Measurements from ENCODE around the gene CACNA1C.

CACNA1C gene

GRCh38 chr12:2651068-2651965, 598.5 kb downstream of the CACNA1C start:
- DNase-seq (ENCODE audit: low read depth in 2 of 2, low spot score in 1 of 2): no peak

GRCh38 chr12:2652011-2652400, 599.2 kb downstream of the CACNA1C start:
- DNase-seq (ENCODE audit: low read depth in 2 of 2, low spot score in 1 of 2): no peak

GRCh38 chr12:2652401-2653081, 599.8 kb downstream of the CACNA1C start:
- no peak for DNase-seq (ENCODE audit: low read depth in 2 of 2, low spot score in 1 of 2)

DNA sequence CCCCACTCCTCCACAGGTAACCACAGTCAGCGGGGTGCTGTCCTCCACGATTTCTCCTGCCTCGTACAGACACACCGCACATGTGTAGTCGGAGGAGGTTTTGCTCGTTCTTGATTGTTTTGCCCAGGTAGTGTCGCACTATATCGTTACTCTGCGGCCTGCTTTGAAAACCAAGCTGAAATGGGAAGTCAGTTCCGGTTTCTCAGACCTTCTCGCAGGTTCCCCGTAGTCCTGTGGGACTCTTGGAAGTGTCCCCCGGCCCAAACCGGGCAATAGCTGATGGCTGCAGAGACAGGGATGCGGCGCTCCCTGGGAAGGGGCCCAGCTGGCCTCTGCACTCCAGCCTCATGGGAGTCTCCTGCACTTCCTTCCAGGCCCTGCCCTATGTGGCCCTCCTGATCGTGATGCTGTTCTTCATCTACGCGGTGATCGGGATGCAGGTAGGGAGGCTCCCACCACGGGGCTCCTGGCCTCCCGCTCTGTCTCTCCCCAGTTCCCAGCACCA, 600.7 kb downstream of the CACNA1C start:
- no peak for DNase-seq (ENCODE audit: low read depth in 2 of 2, low spot score in 1 of 2)

DNA sequence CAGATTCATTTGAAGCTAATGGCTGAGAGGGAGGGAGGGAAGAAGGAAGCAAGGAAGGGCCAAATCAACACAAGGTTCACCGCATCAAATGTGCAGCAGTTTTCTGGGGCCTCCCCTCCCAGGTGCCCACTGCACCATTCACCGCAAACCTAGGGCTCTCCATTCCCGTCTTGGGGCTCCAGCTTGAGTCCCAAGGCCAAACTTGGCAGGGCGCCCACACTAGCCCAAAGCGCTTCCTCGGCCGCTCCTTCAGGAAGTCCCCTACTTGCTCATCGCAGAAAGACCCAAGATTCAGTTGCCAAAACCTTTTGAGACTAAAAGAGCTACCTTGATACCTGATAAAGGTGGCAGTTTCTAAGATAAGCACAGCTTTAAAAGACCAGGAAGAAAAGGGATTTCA, 601.5 kb downstream of the CACNA1C start:
- DNase-seq (ENCODE audit: low read depth in 2 of 2, low spot score in 1 of 2): no peak

GRCh38 chr12:2654741-2655140, 602.0 kb downstream of the CACNA1C start:
- no peak for DNase-seq (ENCODE audit: low read depth in 2 of 2, low spot score in 1 of 2)

DNA sequence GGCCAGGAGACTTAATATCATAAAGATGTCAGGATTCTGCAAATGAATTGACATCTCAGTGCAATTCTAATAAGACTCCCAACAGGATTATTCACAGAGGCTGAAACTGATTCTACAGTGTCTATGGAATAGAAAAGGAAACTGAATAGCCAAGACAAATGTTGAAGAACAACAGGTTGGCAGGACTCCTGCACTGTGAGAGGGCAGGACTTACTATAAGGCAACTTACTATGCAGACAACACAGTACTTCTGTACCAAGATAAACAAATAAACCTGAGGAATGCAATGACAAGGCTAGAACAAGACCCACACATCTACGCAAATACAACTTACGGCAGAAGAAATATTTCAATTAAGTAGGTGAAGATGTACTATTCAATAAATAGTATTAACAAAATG, 609.7 kb downstream of the CACNA1C start:
- no peak for DNase-seq (ENCODE audit: low read depth in 2 of 2, low spot score in 1 of 2)

DNA sequence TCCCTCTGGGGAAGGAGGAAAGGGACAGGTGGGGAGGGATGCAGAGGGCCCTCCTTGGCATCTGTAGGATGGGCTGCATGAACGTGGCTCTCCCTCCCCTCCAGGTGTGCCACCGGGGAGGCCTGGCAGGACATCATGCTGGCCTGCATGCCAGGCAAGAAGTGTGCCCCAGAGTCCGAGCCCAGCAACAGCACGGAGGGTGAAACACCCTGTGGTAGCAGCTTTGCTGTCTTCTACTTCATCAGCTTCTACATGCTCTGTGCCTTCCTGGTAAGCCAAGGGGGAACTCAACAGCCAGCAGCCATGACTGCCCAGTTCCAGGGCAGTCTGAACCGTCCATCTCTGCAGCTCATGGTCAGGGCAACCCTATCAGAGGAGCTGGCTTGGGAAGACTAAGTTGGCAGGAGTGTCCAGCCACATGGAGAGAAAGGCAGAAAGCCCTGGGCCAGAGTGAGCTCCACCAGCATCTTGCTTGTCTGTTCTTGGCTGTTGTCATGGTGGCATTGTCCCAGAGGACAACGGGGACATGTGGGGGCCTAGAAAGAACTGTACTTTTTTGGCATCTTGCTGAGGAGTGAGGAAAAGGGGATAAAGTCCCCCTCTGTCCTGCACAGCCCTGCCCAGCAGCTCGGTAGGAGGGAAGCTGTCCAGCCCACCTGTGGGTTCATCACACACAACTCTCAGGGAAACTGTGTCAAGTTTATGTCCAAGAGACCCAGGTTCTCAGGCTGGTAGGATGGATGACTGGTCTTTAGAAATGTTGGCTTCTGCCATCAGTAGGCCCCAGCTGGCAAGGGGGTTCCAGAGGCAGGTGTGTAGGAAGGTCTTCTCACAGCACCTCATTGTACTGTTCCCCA, 612.2 kb downstream of the CACNA1C start:
- DNase-seq (ENCODE audit: low read depth in 2 of 2, low spot score in 1 of 2): no peak

DNA sequence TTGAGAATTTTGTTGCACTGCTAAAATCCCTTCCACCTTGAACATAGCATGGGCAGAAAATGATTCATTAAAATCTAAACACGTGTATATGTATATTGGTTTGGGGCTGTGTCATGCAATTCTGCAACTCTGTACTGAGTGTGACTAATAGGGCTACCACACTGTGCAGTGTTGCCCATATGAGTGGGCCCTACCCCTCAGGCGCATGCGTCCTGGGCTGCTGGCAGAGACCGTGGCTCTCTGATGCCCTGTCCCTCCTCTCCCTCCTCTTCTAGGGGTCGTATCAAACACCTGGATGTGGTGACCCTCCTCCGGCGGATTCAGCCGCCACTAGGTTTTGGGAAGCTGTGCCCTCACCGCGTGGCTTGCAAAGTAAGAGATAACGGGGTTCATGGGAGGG, 613.6 kb downstream of the CACNA1C start:
- DNase-seq (ENCODE audit: low read depth in 2 of 2, low spot score in 1 of 2): no peak

- no peak for DNase-seq (ENCODE audit: low read depth in 2 of 2, low spot score in 1 of 2)
These were observed 614.1 kb downstream of the CACNA1C start for GRCh38 chr12:2666846-2667245.

DNA sequence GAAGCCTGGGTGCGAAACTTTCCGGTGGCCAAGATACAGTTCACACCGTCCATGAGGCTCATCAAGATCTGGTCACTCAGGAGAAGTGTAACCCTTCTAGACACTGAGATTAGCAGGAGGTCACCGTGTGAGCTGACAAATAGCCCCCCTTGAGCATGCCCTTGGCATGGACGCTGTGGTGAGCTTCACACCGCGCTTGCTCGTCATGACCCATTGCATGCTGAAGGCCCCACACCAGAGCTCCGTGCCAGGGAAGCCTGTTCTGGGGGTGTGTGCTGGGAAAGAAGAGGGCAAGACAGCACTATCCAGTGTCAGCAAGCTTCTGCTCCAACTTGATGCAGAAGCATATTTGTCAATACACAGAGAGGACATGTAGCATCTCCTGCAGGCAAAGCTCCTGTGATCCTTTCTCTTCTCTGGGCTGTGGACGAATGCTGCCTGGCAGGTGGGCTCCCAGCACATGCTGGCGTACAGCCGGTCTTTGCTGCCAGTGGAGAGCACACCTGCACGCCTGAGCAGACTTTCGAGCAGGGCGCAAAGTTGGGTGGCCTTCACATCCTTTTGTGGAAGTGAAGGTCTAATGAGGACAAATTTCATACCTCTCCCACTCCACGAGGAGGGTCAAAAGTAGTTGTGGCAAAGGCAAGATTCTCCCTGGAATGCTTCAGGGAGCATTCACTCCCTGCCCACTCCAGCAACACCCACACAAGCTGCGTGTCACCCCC, 615.1 kb downstream of the CACNA1C start:
- DNase-seq (ENCODE audit: low read depth in 2 of 2, low spot score in 1 of 2): no peak

DNA sequence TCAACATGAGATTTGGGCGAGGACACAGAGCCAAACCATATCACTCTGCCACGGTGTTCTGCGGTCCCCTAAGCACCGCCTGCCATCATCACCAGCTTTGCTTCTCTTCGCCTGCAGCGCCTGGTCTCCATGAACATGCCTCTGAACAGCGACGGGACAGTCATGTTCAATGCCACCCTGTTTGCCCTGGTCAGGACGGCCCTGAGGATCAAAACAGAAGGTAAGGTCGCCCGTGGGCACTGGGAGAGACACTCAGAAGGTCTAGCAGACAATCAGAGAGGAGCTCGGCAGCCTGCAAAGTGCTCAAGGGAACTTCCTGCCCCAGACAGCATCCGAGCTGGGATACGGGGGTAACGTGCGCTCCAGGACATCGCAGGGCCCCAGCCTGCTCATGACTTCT, 616.0 kb downstream of the CACNA1C start:
- DNase-seq (ENCODE audit: low read depth in 2 of 2, low spot score in 1 of 2): no peak

DNA sequence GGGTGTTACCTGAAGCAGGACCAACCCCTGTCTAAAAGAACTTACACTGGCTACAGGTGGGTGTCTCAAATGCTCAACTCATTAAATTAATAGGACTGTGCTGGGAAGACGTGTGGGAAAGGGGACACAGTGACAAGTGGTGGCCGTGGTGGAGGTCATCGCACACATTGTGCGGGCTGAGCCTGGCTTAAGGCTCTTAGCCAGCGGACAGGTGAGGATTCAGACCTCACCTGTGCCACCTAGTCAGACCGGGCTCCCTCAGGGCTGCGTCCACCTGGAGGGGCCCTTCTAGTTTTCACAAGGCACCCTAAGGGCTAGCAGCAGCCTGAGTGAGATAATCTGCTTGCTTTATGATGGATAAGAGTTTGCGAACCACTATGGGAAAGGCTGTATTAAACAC, 616.8 kb downstream of the CACNA1C start:
- DNase-seq (ENCODE audit: low read depth in 2 of 2, low spot score in 1 of 2): no peak

- no peak for DNase-seq (ENCODE audit: low read depth in 2 of 2, low spot score in 1 of 2)
These were observed 620.1 kb downstream of the CACNA1C start for GRCh38 chr12:2672863-2673262.

- no peak for DNase-seq (ENCODE audit: low read depth in 2 of 2, low spot score in 1 of 2)
These were observed 621.4 kb downstream of the CACNA1C start for GRCh38 chr12:2673966-2674810.

- DNase-seq (ENCODE audit: low read depth in 2 of 2, low spot score in 1 of 2): no peak
These were observed 623.0 kb downstream of the CACNA1C start for GRCh38 chr12:2675776-2676175.

- DNase-seq (ENCODE audit: low read depth in 2 of 2, low spot score in 1 of 2): no peak
These were observed 624.5 kb downstream of the CACNA1C start for GRCh38 chr12:2677142-2677880.

DNA sequence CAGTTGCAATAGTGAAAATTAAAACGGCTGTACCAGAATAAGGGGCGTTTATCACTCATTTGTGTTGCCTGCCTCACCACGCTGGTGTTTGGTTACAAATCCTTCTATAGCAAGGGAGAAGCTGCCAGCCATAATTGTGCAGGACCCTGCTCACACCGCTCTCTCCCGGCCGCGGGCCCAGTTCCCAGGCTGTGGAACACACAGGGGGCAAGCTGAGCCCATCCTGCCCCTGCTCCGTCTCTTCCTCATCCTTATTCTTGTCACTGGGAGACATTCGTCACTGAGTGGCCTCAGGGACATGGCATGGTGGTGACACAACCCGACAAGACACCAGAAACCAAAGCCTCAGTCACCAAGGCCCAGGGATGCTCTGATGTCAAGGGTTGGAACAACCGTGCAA, 625.6 kb downstream of the CACNA1C start:
- DNase-seq (ENCODE audit: low read depth in 2 of 2, low spot score in 1 of 2): no peak
